Measurements from ENCODE around the gene SLIT2.

SLIT2 gene

GRCh38 chr4:20266215-20267082, 14.7 kb downstream of the SLIT2 start:
- no peak for FAIRE-seq

- no peak for FAIRE-seq
These were observed 16.3 kb downstream of the SLIT2 start for GRCh38 chr4:20268028-20268427.

GRCh38 chr4:20269320-20269719, 17.6 kb downstream of the SLIT2 start:
- no peak for FAIRE-seq

GRCh38 chr4:20271950-20272349, 20.2 kb downstream of the SLIT2 start:
- no peak for FAIRE-seq

- FAIRE-seq, result no peak
These were observed 20.7 kb downstream of the SLIT2 start for GRCh38 chr4:20272411-20272872.

- FAIRE-seq, result no peak
These were observed 22.1 kb downstream of the SLIT2 start for GRCh38 chr4:20273793-20274192.

GRCh38 chr4:20276848-20277247, 25.1 kb downstream of the SLIT2 start:
- no peak for FAIRE-seq

- no peak for FAIRE-seq
These were observed 26.5 kb downstream of the SLIT2 start for GRCh38 chr4:20278195-20278594.

- no peak for FAIRE-seq
These were observed 27.7 kb downstream of the SLIT2 start for GRCh38 chr4:20279381-20279780.

GRCh38 chr4:20281453-20281852, 29.7 kb downstream of the SLIT2 start:
- FAIRE-seq, result no peak

GRCh38 chr4:20283039-20283438, 31.3 kb downstream of the SLIT2 start:
- no peak for FAIRE-seq

- no peak for FAIRE-seq
These were observed 33.3 kb downstream of the SLIT2 start for GRCh38 chr4:20284990-20285389.

- FAIRE-seq, result no peak
These were observed 35.5 kb downstream of the SLIT2 start for GRCh38 chr4:20287246-20287645.

GRCh38 chr4:20288047-20288650, 36.4 kb downstream of the SLIT2 start:
- no peak for FAIRE-seq

- no peak for FAIRE-seq
These were observed 37.3 kb downstream of the SLIT2 start for GRCh38 chr4:20288846-20289512.

- FAIRE-seq, result no peak
These were observed 38.1 kb downstream of the SLIT2 start for GRCh38 chr4:20289782-20290181.

GRCh38 chr4:20292739-20293138, 41.0 kb downstream of the SLIT2 start:
- FAIRE-seq, result no peak

GRCh38 chr4:20297261-20297660, 45.6 kb downstream of the SLIT2 start:
- no peak for FAIRE-seq

GRCh38 chr4:20297783-20298182, 46.1 kb downstream of the SLIT2 start:
- FAIRE-seq, result no peak

GRCh38 chr4:20298455-20298854, 46.8 kb downstream of the SLIT2 start:
- no peak for FAIRE-seq

- FAIRE-seq, result no peak
These were observed 47.3 kb downstream of the SLIT2 start for GRCh38 chr4:20298986-20299385.

- FAIRE-seq, result no peak
These were observed 47.8 kb downstream of the SLIT2 start for GRCh38 chr4:20299515-20299914.

- FAIRE-seq, result no peak
These were observed 49.5 kb downstream of the SLIT2 start for GRCh38 chr4:20301161-20301560.

Data from A204.1 (cell line).